ENCODE measurements around the gene RNASEL.
"Not testable (repeated sequence)": the region's sequence is repeated elsewhere in the genome, so short reads cannot be mapped to it uniquely, and the experiment has no call there.

The RNASEL gene

DNA sequence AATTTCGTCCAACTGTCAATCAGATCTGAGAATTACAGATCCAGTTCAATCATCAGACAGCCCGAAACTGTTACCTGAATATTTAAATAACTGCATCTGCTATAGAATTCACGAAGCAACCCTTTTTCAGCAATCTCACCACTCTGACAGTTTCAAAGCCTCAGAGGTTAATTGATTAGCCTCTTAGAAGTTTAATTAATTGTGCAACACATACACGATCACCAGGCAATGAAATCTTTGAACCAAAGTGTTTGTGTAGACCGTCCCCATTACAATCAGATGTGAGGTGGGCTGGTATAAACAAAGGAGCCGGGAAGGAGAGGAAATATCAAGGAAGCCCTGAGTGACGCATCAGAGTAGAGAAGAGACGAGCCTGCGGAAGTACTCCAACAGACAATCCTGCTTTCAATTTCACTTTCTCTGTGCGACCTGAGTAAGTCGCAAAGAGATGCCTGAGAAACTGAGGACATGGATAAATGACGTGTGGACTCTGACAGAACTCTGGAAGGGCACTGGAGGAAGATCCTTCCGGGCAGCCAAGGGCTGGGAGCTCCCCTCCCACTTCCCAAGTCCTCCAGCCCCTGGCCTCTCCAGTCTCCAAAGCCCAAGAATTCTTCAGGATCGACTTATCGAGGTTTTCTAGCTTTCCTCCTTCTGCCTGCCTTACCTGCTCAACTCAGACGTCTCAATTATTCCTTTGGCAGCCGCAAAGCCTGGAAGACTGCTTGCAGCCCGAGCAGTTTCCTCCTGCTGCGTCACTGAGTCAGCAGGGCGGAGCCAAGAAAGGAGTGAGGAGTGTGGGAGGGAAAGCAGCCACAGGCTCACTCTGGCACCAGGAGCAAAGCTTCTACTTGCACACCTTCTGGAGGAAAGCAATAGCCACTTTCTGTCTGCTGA is at the start of gene RNASEL:
Gene RNASEL (minus strand): TSS at position 757 of the 897 bp plus-strand sequence. CDS start 2,450 bp downstream, outside the sequence.
- DNase-seq, result no peak

DNA sequence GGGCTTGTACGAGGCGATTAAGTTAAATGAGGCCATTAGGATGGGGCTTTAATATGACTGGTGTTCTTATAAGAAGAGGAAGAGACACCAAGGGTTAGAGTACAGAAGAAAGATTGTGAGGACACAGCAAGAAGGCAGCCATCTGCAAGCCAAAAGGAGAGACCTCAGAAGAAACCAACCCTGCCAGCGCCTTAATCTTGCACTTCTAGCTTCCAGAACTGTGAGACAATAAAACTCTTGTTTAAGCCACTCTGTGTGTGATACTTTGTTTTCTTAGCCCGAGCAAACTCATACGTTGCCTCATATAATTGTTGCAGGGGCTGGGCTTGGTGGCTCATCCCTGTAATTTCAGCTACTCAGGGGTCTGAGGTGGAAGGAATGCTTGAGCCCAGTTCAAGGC is 48.7 kb upstream of the RNASEL start:
- DNase-seq, result no peak

DNA sequence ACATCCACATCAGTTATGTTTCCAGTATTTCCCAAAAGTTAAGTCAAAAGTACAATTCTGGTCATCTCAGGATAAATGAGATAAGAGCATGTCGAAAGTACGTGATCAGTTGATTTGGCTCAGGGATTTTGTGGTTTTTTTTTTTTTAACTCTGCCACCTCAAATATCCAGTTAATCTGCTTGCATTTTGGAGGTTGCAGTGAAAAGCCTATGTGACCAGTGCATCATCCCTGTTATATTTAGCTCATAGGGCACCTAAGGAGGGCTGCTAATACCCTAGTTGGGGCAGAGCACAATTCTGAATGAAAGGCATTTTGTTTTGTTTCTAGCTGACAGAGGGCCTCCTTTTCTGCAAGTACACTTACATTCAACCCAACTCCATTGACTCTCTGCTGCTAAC is 46.8 kb upstream of the RNASEL start:
- DNase-seq, result no peak

DNA sequence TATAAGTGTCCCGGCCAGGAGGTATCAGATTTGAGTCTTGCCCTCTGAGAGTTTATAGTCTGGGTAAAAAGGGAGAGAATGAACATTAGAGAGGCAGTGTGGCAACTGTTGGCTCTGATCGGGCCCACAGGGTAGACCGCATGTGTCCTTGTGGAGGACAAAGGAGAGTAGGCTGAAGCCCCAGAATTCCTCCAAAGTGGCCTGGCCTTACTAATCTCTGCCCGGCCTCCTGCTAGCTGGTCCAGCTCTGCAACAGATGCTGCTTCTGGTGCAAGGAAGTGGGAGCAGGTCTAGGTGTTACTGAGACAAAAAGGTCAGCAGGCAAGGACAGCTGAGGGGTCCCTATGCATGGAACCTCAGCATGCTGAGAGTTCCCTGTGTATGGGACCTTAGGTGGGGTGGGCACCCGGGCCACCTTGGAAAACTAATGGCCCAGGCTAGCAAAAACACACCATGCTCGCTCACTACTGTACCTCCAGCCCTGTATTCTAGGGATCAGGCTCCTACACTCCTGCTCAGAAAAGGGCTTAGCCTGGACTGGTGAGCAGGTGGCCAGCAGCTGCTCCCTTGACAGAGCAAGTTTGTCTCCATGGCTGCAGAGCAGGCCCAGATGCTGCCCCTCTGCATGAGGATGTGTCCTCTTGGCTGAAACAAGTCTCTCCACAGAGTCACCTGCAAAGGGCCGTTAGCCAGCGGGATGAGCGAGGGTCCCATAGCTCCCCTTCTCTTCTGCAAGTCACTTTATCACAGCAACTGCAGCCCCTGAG is 45.4 kb upstream of the RNASEL start:
- DNase-seq, result no peak

DNA sequence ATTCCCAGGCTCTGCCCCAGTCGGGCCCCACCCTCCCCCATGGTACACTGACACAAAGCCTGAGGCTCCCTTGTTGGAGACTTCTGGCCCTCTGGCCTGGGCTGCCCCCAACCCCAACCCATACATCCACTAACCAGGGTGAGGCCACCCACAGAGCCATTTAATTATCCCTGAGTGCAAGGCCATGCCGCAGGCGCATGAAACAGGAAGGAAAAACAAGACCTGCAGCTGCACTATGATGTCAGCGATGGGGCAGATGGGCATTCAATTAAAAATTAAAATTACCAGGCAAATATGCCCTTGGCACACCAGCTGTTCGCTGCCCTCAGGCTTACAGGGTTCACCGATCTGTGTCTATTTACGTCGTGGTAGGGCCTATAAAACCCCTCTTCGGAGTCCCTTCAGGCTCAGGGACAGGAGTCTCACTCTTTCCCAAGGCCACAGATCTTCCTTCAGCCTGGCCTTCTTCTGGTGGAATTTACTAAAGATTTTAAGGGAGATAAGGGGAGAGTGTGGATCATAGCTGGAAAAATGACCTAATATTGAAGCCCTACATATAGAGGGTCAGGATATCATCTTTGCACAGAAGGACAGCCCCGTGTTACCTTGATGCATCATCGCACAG is 44.7 kb upstream of the RNASEL start:
- DNase-seq, result no peak

DNA sequence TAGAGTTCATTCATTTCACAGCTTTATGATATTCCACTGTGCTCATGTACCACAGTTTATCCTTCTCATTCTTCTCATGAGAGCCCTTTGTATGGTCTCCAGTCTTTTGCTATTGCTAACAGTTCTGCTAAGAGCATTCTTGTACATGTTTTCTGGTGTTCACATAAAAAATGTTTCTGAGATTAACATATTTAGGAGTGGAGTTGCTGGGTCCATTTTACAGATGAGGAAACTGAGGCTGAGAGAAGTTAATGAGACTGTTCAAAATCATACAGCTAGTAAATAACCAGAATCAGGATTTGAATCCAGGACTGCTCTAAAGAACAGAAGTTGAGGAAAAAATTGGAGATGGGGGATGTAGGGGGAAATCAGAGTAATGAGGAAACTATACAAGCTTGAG is 44.0 kb upstream of the RNASEL start:
- DNase-seq, result no peak

GRCh38 chr1:182632441-182632857 is 43.4 kb upstream of the RNASEL start:
- DNase-seq, result not testable (repeated sequence)

GRCh38 chr1:182631954-182632353 is 42.9 kb upstream of the RNASEL start:
- no peak for DNase-seq

- DNase-seq, result no peak
Observed at GRCh38 chr1:182631053-182631677, 42.1 kb upstream of the RNASEL start.

GRCh38 chr1:182630586-182630985 is 41.5 kb upstream of the RNASEL start:
- DNase-seq, result no peak

GRCh38 chr1:182629499-182630096 is 40.5 kb upstream of the RNASEL start:
- no peak for DNase-seq

- DNase-seq, result no peak
Observed at GRCh38 chr1:182629080-182629479, 40.0 kb upstream of the RNASEL start.

DNA sequence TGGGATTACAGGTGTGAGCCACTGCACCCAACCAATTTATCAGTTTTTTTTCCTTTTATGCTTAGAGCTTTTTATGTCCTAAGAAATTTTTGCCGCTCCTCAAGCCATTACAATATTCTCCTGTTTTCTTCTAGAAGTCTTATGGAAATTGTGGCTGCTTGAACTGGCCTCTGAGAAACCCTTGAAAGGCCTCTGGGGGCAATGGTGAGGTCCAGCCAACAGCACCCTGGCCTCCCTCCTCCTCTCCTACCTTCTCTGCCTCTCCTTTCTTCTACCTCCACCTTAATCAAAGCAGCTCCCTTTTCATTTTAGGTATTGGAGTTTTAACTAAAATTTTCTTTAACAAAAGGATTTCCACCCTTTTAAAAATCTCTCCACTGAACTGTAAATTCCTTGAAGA is 39.6 kb upstream of the RNASEL start:
- no peak for DNase-seq

- no peak for DNase-seq
Observed at GRCh38 chr1:182627622-182628021, 38.6 kb upstream of the RNASEL start.

DNA sequence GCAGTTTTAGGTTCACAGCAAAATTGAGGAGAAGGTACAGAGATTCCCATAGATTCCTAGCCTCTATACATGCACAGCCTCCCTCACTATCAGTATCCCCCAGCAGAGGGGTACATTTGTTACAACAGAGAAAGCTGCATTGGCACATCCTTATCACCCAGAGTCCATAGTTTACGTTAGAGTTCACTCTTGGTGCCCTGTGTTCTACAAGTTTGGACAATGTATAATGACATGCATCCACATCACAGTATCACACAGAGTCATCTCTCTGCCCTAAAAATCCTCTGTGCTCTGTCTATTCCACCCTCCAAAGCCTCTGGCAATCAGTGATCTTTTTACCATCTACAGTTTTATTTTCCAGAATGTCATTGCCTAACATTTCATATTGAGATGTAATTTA is 37.5 kb upstream of the RNASEL start:
- no peak for DNase-seq

DNA sequence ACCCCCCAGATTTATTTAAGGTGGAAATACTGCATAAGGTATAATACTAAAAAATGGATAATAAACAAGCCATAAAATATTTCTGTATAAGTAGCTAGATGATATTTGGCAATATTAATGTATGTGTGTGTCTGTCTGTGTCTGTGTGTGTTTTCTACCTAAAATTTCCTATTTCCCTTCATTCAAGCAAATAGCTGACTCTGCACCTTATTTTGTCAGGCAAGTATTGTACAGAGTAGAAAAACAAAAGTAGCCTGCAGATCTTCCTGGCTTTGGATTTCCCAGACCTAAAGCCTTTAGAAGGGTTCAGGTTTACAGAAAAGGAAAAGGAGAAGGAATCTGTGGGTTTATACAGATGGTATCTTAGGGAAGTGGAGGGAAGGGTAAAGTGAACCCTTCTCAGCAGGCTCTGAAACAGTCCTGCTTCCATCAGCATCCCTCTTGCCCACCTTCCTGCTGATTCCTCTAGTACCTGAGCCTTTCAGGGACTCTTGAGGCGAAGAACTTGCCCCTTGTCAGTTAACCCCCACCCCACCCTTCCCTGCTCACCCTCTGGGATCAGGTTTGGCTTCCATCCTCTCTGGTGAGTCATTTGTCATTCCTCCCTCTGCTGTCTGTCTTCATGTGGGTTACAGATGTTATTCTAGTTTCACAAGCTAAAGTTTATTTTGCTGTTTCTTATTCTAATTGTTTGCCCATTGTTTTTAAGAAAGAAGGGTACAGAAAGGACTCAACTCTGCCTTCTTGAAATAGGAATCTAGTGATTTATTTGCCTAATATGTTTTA is 36.9 kb upstream of the RNASEL start:
- no peak for DNase-seq

DNA sequence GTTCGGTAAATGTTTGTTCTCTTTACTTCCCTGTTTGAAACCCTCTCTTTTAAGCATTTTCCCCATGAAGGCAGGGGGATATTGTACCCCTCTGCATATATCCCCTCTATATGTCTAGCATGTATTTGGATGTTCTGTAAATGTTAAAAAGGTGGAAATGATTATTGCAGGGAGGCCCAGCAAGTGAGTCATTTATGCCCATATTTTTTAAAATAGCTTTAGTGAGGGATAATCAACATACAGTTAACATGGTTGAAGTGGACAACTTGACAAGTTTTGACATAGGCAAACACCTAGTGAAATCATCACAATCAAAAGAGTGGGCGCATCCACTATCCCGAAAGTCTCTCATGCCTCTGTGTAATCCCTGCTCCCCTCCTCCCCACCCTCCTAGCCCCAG is 36.0 kb upstream of the RNASEL start:
- no peak for DNase-seq

DNA sequence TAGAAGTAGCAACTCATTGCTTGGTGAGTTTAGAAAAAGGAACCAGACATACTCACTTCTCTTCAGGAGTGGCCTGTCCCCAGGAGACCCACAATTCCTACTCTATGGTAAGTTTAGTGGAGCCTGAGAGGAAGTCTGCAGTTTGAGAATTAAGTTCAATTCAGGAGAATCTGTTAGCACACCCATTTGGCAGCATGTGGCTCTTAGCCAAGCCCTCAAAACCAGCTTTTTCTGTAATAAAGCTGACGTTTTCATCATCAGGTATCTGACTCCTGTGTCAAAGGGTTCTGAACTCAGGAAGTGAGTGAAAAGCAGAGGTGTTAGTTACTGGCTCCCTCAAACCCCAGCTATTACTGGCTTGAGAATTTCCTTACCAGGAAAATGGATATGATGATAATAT is 35.5 kb upstream of the RNASEL start:
- no peak for DNase-seq

DNA sequence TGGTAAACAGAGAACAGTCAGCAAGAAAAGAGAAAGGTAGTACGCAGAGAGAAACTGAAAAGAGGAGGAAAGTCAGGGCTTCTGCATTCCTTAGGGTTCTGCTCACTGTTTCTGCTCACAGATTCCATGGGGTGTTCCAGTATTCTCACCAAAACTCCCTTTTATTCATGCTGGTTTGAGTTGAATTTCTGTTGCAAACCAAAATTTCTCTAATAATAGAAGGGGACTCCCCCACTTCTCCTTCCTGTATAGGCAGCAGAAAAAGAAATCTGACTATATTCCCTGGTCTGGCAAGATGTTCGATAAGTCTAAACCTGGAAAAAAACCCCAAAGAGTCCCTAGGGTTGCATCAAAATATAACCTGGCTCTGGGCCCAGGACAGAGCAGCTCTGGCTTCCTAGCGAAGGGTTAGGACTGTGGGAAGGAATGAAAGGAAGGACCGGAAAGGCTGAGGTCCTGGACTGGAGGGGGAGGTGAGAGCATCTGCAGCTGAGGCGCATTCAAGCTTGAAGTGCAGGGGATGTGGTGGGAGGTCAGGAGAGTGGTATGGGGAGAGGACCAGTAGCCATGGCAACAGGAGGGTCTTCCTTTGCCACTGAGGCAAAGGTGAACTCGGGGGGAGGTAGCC is 34.0 kb upstream of the RNASEL start:
- no peak for DNase-seq

DNA sequence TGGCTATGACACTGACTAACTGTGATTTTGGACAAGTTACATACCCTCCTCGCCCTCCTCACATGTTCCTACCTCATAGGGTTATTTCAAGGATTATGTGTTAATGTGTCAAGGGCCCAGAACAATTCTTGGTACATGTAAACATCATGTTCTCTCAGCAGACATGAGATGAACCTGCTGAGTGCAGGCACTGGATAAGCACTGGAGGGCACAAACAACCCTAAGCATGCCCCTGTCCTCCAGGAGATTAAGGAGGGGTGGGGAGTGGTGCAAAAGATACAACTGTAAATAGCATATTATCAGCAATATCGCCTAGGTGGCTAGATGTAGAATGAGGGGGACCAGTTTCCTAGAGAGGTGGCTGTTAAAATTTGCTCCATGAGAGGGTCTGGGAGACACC is 32.9 kb upstream of the RNASEL start:
- DNase-seq, result no peak

- DNase-seq, result no peak
Observed at GRCh38 chr1:182620924-182621585, 32.0 kb upstream of the RNASEL start.
